GM21423 (cell line): ENCODE measurements around the gene CSAG2.
"Not testable (repeated sequence)": the region's sequence is repeated elsewhere in the genome, so short reads cannot be mapped to it uniquely, and the experiment has no call there.

Experiments
- ATAC-seq: cut with Tn5 transposase; IDR thresholded peaks from one replicate; pipeline ENCODE4 v1.9.1; 2021; ENCODE audit warnings: mild to moderate bottlenecking, moderate library complexity; ENCODE audit not compliant: unreplicated experiment

The CSAG2 gene, protein sequence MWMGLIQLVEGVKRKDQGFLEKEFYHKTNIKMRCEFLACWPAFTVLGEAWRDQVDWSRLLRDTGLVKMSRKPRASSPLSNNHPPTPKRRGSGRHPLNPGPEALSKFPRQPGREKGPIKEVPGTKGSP

DNA sequence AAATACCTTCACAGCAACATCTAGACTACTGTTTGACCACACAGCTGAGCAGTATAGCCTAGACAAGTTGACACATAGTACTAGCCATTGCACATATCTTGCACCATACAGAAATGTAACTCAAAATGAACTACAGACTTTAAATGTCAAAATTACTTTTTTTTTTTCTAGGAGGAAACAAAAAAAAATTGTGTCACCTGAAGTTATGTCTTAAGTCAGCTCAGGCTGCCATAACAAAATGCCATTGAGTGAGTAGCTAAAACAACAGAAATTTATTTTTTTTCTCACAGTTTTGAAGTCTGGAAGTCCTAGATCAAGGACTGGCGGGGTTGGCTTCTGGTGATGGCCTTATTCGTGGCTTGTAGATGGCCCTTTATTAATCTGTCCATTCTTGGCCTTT lies at the start of gene CSAG2:
Gene CSAG2 (minus strand): TSS at position 101 of the 400 bp plus-strand sequence. CDS start 161 bp downstream, outside the sequence.
- ATAC-seq = not testable (repeated sequence)

DNA sequence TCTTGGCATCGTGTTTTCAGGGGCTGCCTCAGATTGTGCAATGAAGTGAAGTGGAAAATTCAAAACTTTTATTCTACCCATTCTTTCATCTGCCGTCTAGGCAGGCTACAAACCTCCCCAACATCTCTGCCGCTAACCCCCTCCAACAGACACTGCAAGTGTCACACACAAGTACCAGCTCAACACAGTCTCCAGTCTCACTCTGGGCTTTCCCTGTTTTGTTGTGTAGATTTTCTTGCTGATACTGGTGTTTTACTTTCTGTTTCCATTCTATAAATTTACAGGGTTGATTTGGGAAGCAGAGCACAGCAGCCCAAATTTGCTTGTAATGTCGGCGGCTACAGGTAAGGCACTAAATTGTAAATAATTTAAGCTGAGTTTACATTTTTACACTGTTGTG lies 45.8 kb upstream of the CSAG2 start:
- ATAC-seq = not testable (repeated sequence)

DNA sequence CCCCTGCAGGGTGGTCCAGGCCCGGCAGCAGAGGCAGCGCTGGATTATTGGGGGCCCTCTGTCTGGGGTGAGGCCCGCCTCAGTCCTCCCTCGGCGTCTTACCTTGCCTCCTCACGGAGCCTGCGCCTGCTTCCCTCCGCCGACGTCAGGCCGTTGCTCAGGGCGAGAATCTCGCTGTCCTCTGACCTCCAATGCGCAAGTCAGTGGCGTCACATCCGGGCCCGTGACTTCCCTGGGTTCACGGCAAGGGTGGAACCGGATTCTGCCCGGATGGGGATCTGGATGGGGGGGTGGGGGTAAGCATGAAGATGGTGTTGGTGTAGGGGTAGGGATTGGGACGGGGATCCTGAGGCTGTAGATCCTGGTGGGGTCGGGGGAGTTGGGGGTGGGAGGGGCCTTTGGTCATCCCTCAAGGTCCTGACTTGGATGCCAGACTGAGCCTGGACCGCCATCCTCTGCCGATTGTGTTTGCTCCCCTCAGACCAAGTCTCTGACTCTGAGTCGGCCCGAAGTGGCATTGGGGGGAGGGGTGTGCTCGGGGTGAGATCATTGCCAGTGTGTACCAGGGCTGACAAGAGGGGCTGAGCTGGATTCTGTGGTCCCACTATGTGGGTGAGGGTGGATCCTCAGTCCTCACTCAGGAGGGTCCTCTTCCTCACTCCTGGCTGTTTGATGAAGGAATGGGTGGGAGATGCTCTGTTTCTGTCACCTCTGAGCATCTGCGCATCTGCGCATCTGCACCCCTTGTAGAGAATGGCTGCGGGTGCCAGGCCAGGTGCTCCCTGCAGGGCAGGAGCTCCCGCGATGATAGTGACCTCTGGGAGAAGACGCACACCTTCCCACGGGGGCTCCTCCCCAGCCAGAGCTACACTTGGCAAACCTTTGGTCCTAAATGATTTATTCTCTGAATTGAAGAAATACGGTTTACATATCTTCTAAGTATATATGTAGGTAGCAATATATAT lies 44.9 kb upstream of the CSAG2 start, which contains the start of gene MAGEA2:
Gene MAGEA2 (minus strand): TSS at position 157 of the 965 bp plus-strand sequence. CDS start 2,479 bp downstream, outside the sequence.
- ATAC-seq = not testable (repeated sequence)

DNA sequence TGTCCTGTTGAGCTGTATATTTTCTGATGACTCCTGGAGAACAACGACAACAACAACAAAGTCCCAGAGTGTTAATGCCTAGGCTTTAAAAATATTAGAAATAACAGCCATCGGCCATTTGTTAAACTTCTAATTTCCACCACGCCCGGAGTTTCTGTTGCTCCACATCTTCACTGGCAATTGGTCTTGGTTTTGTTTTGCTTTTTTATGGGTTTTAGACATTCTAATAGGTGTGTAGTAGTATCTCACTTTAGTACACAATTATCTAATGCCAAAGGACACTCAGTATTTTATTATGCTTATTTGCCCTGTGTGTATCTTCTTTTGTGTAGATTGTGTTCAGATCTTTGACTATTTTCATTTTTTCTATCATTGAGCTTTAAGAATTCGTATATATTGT lies 29.5 kb upstream of the CSAG2 start:
- no peak for ATAC-seq

DNA sequence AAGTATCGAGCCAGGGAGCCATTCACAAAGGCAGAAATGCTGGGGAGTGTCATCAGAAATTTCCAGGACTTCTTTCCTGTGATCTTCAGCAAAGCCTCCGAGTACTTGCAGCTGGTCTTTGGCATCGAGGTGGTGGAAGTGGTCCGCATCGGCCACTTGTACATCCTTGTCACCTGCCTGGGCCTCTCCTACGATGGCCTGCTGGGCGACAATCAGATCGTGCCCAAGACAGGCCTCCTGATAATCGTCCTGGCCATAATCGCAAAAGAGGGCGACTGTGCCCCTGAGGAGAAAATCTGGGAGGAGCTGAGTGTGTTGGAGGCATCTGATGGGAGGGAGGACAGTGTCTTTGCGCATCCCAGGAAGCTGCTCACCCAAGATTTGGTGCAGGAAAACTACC lies 27.5 kb upstream of the CSAG2 start:
- ATAC-seq = not testable (repeated sequence)

DNA sequence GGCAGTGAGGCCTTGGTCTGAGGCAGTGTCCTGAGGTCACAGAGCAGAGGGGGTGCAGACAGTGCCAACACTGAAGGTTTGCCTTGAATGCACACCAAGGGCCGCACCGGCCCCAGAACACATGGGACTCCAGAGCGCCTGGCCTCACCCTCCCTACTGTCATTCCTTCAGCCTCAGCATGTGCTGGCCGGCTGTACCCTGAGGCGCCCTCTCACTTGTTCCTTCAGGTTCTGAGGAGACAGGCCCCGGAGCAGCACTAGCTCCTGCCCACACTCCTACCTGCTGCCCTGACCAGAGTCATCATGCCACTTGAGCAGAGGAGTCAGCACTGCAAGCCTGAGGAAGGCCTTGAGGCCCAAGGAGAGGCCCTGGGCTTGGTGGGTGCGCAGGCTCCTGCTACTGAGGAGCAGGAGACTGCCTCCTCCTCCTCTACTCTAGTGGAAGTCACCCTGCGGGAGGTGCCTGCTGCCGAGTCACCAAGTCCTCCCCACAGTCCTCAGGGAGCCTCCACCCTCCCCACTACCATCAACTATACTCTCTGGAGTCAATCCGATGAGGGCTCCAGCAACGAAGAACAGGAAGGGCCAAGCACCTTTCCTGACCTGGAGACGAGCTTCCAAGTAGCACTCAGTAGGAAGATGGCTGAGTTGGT lies 26.9 kb upstream of the CSAG2 start:
- no peak for ATAC-seq

DNA sequence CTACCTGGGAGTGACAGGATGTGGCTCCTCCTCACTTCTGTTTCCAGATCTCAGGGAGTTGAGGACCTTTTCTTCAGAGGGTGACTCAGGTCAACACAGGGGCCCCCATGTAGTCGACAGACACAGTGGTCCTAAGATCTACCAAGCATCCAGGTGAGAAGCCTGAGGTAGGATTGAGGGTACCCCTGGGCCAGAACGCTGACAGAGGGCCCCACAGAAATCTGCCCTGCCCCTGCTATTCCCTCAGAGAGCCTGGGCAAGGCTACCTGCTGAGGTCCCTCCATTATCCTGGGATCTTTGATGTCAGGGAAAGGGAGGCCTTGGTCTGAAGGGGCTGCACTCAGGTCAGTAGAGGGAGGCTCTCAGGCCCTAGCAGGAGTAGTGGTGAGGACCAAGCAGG lies 26.0 kb upstream of the CSAG2 start:
- ATAC-seq = no peak

DNA sequence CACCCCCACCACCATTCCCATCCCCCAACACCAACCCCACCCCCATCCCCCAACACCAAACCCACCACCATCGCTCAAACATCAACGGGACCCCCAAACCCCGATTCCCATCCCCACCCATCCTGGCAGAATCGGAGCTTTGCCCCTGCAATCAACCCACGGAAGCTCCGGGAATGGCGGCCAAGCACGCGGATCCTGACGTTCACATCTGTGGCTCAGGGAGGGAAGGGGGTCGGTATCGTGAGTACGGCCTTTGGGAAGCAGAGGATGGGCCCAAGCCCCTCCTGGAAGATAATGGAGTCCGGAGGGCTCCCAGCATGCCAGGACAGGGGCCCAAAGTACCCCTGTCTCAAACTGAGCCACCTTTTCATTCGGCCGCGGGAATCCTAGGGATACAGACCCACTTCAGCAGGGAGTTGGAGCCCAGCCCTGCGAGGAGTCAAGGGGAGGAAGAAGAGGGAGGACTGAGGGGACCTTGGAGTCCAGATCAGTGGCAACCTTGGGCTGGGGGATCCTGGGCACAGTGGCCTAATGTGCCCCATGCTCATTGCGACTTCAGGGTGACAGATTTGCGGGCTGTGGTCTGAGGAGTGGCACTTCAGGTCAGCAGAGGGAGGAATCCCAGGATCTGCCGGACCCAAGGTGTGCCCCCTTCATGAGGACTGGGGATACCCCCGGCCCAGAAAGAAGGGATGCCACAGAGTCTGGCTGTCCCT lies 25.2 kb upstream of the CSAG2 start:
- not testable (repeated sequence) for ATAC-seq

DNA sequence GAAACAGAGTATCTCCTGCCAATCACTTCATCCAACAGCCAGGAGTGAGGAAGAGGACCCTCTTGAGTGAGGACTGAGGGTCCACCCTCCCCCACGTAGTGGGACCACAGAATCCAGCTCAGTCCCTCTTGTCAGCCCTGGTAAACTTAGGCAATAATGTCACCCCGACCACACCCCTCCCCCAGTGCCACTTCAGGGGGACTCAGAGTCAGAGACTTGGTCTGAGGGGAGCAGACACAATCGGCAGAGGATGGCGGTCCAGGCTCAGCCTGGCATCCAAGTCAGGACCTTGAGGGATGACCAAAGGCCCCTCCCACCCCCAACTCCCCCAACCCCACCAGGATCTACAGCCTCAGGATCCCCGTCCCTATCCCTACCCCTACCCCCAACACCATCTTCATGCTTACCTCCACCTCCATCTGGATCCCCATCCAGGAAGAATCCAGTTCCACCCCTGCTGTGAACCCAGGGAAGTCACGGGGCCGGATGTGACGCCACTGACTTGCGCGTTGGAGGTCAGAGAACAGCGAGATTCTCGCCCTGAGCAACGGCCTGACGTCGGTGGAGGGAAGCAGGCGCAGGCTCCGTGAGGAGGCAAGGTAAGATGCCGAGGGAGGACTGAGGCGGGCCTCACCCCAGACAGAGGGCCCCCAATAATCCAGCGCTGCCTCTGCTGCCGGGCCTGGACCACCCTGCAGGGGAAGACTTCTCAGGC lies 24.3 kb upstream of the CSAG2 start, which contains the start of the genes CSAG1 and MAGEA12:
Gene CSAG1 (minus strand): TSS at position 461 of the 715 bp plus-strand sequence. CDS start 1,261 bp downstream, outside the sequence.
Gene MAGEA12 (plus strand): TSS at position 497 of the 715 bp plus-strand sequence. CDS start 2,405 bp downstream, outside the sequence.
- no peak for ATAC-seq

DNA sequence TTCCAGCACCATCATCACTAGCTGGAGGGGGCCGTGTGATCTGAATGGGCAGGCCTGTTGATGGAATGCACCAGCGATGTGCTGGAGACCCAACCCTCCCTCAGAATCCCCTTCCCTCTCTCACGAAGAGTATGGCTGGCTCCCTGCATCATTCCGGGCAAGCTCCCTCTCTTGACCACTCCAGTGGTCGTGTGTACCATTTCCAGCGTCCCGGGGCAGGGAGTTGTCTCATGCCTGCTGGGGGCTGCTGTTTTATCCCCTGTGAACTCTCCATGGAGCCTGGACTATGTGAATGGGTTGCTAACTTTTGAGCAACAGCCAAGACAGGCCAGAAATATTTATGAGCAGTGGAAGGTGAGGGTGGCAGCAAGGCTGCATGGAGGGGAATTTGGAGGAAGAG lies 16.3 kb upstream of the CSAG2 start:
- no peak for ATAC-seq

DNA sequence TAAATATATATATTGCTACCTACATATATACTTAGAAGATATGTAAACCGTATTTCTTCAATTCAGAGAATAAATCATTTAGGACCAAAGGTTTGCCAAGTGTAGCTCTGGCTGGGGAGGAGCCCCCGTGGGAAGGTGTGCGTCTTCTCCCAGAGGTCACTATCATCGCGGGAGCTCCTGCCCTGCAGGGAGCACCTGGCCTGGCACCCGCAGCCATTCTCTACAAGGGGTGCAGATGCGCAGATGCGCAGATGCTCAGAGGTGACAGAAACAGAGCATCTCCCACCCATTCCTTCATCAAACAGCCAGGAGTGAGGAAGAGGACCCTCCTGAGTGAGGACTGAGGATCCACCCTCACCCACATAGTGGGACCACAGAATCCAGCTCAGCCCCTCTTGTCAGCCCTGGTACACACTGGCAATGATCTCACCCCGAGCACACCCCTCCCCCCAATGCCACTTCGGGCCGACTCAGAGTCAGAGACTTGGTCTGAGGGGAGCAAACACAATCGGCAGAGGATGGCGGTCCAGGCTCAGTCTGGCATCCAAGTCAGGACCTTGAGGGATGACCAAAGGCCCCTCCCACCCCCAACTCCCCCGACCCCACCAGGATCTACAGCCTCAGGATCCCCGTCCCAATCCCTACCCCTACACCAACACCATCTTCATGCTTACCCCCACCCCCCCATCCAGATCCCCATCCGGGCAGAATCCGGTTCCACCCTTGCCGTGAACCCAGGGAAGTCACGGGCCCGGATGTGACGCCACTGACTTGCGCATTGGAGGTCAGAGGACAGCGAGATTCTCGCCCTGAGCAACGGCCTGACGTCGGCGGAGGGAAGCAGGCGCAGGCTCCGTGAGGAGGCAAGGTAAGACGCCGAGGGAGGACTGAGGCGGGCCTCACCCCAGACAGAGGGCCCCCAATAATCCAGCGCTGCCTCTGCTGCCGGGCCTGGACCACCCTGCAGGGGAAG lies 5.0 kb upstream of the CSAG2 start, which contains the start of gene MAGEA2B:
Gene MAGEA2B (plus strand): TSS at position 814 of the 973 bp plus-strand sequence. CDS start 2,479 bp downstream, outside the sequence.
- ATAC-seq = not testable (repeated sequence)

DNA sequence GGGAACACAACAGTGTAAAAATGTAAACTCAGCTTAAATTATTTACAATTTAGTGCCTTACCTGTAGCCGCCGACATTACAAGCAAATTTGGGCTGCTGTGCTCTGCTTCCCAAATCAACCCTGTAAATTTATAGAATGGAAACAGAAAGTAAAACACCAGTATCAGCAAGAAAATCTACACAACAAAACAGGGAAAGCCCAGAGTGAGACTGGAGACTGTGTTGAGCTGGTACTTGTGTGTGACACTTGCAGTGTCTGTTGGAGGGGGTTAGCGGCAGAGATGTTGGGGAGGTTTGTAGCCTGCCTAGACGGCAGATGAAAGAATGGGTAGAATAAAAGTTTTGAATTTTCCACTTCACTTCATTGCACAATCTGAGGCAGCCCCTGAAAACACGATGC lies 4.1 kb upstream of the CSAG2 start:
- not testable (repeated sequence) for ATAC-seq

DNA sequence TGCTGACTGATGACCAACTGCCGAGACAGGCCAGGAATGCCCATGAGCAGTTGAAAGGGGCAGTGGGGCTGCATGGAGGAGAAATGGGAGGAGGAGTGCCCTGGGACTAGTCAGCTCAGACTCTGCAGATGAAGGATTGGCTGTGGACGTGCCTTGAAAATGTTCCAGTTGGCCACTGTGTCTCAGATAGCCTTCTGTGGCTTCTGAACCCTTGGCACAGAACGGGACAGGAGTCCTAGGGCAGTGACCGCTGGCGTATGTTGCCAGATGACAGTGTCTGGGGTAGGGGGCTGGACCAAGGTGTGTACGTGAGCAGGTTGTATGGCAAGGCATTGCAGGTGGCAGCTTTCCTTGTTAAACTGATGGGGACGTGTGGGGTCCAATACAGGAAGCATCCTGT lies 2.6 kb downstream of the CSAG2 start:
- not testable (repeated sequence) for ATAC-seq

DNA sequence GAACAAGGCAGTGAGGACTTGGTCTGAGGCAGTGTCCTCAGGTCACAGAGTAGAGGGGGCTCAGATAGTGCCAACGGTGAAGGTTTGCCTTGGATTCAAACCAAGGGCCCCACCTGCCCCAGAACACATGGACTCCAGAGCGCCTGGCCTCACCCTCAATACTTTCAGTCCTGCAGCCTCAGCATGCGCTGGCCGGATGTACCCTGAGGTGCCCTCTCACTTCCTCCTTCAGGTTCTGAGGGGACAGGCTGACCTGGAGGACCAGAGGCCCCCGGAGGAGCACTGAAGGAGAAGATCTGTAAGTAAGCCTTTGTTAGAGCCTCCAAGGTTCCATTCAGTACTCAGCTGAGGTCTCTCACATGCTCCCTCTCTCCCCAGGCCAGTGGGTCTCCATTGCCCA lies 8.7 kb downstream of the CSAG2 start:
- not testable (repeated sequence) for ATAC-seq

DNA sequence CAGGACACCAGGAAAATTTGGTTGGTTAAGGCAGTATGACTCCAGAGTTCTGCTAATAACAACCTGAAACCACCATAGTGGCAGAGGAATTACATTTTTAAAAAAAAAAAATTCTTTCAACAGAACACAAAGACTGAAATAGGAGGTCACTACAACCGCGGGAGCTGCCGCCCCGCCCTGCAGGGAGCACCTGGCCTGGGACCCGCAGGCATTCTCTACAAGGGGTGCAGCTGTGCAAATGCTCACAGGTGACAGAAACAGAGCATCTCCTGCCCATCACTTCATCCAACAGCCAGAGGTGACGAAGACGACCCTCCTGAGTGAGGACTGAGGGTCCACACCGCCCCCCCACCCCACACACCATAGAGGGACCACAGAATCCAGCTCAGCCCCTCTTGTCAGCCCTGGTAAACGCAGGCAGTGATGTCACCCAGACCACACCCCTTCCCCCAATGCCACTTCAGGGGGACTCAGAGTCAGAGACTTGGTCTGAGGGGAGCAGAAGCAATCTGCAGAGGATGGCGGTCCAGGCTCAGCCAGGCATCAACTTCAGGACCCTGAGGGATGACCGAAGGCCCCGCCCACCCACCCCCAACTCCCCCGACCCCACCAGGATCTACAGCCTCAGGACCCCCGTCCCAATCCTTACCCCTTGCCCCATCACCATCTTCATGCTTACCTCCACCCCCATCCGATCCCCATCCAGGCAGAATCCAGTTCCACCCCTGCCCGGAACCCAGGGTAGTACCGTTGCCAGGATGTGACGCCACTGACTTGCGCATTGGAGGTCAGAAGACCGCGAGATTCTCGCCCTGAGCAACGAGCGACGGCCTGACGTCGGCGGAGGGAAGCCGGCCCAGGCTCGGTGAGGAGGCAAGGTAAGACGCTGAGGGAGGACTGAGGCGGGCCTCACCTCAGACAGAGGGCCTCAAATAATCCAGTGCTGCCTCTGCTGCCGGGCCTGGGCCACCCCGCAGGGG lies 10.8 kb downstream of the CSAG2 start, which contains the start of gene MAGEA3:
Gene MAGEA3 (plus strand): TSS at position 843 of the 980 bp plus-strand sequence. CDS start 2,039 bp downstream, outside the sequence.
- not testable (repeated sequence) for ATAC-seq

DNA sequence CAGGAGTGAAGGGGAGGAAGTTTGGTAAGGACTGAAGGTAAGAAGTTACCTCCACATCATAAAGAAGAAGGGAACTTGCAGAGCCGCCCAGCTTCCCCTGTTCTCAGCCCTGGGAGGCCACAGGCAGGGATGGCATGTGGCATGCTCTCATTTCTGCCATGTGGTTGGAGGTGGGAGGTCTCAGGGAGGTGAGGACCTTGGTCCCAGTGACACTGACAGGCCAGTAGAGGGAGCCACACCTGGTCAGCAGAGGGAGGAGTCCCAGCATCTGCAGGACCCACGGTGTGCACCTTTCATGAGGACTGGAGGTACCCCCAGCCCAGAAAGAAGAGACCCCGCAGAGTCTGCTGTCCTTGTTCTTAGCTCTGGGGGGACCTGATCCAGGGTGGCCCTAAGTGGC lies 28.1 kb downstream of the CSAG2 start:
- ATAC-seq = peak; percentile 67

DNA sequence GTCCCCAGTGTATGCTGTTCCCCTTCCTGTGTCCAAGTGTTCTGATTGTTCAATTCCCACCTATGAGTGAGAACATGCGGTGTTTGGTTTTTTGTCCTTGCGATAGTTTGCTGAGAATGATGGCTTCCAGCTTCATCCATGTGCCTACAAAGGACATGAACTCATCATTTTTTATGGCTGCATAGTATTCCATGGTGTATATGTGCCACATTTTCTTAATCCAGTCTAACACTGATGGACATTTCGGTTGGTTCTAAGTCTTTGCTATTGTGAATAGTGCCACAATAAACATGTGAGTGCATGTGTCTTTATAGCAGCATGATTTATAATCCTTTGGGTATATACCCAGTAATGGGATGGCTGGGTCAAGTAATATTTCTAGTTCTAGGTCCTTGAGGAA lies 34.4 kb downstream of the CSAG2 start:
- ATAC-seq = not testable (repeated sequence)
